Measurements from ENCODE around the gene LRIG1. TPM values are rescaled to one million over a fixed set of nuclear protein-coding genes. Genes with fewer than 3 reads are reported as not detected.

The LRIG1 gene
- total RNA-seq, 1 experiment from 2014 or later: 16.0 TPM

DNA sequence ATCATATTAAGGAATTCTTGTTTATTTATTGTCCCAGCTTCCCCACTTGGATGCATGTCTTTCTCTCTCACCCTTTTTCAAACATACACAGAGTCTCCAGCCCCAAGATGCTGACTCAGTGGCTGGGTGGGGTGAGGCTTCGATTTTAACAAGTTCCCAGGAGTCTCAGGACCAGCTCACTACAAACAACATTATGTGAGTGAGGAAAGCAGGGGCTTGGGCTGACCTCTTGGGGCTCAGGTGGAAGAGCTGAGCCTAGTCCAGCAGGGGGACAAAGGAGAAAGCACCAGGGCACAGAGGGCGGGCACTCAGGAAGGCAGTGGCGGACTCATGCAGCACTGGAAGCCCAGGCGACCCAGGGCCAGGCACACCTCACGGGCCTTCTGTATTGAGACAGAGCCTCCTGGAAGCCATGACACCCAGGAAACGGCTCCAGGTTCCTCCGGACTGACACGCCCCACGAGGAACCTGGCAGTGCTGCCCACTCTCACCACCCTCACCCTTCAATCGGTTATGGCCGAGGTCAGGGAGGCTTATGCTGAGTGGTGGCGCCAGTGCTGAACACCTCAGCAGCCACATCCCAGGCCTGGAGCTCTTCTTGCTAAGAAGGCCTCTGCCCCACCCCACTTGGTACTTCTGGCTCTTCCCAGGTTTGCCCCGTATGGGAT, 97.4 kb downstream of the LRIG1 start:
- Histone ChIP-seq H3K27ac (no peak overlapping the region), H3K36me3 (peaks cover 33% of the 10 kb centered on the region), H3K4me3 (no peak overlapping the region), H3K27me3 (replicated peaks) (no peaks in the 10 kb centered on the region), H3K9me3 (replicated peaks) (no peaks in the 10 kb centered on the region), H3K4me1 (replicated peaks) (peaks cover 14% of the 10 kb centered on the region)
- DNase-seq (ENCODE audit: low read depth in 1 of 2, low spot score in 2 of 2): no peak

DNA sequence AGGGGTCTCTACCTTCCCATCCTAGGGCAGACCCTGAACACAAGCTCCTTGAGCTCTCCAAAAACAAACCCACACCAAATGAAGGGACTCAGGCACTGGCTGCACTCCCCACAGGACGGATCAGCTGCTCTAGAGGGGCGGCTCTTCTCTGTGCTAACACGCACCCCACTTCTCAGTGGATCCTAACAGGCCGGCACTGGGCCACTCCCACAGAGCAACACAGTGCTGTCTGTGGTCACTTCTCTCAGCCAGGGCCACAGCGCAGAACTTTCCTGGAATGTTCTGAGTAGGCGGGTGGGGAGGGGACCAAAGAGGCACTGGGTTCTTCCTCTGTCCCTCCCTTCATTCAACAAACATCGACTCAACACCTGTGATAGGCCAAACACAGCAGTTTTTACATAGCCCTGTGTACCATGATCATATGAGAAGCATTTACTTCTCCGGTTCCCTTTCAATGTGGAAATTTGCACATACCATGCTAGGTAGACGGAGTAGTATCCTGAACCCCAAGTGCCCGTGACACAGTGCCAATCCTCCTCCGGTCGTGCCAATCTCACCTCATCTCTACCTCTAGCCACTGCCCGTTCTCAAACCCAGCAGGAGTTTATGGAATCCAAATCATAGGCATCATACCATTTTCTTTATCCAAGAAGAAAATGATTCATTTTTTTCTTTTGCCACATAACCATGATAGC, 98.1 kb downstream of the LRIG1 start:
- DNase-seq (ENCODE audit: low read depth in 1 of 2, low spot score in 2 of 2): no peak
- H3K27me3 ChIP-seq (replicated peaks): no peaks in the 10 kb centered on the region
- no peaks in the 10 kb centered on the region for H3K9me3 ChIP-seq (replicated peaks)
- H3K4me3 ChIP-seq: no peak overlapping the region
- peaks cover 28% of the 10 kb centered on the region for H3K36me3 ChIP-seq
- no peak overlapping the region for H3K27ac ChIP-seq
- H3K4me1 ChIP-seq (replicated peaks): peaks cover 14% of the 10 kb centered on the region

DNA sequence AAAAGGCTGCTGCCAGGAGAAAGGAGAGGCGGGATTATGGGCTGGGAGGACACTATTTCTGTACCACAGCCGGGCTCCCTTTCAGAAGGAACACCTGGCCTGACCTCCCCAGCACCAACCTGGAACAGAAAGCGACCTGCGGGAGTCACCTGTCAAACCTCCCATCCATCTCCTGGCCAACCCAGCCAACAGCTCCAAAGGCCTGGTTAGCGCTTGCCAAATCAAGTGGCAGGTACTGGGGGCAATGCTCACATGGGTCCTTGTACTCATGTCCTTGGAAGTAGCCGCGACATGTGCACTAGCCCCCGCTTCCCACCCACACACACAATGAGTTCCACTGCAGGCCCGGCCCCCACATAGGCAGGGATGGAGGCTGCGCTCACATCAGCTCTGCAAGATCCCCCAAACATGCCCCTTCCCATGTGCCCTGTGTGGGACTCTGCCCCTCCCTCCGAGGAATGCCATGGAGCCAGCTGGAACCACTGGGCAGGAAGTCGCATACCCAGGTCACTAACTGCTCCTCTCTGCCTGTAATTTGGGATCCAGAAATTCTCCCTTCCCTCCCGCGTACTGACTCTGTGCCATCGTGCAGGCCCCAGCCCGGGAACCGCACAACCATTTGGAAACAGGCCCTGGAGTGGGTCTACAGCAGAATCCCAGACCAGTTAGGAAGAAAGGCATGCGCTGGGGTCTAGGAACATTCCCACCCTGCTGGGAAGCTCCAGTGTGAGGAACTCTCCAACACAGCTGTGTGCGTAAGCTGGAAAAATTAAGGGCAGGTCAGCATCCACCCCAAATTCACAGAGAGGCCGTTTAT, 98.9 kb downstream of the LRIG1 start:
- Histone ChIP-seq H3K4me1 (replicated peaks) (peaks cover 14% of the 10 kb centered on the region), H3K4me3 (no peak overlapping the region), H3K27ac (no peak overlapping the region), H3K36me3 (peaks cover 20% of the 10 kb centered on the region), H3K9me3 (replicated peaks) (no peaks in the 10 kb centered on the region), H3K27me3 (replicated peaks) (no peaks in the 10 kb centered on the region)
- DNase-seq (ENCODE audit: low read depth in 1 of 2, low spot score in 2 of 2): no peak

DNA sequence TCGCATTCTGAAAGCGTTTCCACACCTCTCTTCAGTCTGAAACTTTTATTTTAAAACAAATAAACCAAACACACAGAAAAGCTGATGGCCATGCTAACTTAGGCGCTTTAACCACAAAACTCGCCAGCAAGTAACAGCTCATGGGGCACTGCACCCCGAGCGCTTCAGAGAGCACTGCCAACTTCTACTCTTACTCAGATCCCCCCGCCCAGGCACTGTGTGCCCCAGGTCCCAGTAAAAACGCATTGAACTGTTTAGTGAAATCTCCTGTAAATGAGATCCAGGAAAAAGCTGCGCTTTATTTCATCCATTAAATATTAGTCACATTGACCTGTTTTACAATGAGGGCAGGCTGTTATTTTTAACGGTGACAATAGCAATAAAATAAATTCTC, 99.7 kb downstream of the LRIG1 start:
- H3K36me3 ChIP-seq: peaks cover 19% of the 10 kb centered on the region
- no peak for DNase-seq (ENCODE audit: low read depth in 1 of 2, low spot score in 2 of 2)

DNA sequence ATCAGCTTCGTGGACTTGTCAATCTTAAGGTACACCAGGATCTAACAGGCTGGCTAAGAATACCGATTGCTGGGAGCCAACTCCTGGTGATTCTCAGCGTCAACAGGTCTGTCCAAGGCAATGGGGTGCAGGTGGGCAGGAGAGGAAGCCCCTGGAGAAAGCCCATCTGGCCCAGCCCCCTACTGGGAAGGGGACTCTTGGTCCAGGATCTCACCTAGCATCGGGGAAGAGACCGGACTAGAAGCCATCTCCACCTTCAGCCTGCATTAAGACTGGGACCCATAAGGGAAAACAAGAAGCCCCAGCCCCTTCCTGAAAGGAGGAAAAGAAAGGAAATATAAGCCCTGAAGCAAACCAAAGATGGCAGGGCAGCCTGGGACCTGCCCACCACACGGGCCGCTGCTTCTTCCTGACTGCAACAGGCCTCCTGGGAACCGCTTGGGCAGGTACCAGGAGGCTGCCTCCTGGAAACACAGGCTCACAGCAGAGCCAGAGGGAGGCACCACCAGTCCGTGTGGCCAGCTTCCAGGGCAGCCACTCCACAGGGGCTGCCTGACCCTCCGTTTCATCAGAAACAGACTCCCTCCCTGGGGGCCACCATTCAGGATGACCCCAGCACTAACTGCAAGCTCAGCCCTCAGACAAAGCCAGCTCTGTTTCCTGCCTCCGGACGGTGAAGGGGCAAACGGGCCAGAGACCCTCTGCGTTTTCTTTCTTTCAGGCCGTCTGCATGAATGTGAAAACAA, 100.2 kb downstream of the LRIG1 start:
- DNase-seq (ENCODE audit: low read depth in 1 of 2, low spot score in 2 of 2): no peak
- Histone ChIP-seq H3K4me1 (replicated peaks) (peaks cover 9% of the 10 kb centered on the region), H3K27ac (no peak overlapping the region), H3K27me3 (replicated peaks) (no peaks in the 10 kb centered on the region), H3K4me3 (no peak overlapping the region), H3K9me3 (replicated peaks) (no peaks in the 10 kb centered on the region), H3K36me3 (peaks cover 19% of the 10 kb centered on the region)

More for the DNA sequence above, 99.7 kb downstream of the LRIG1 start:
- Histone ChIP-seq H3K27ac (no peak overlapping the region), H3K27me3 (replicated peaks) (no peaks in the 10 kb centered on the region), H3K4me1 (replicated peaks) (peaks cover 14% of the 10 kb centered on the region), H3K4me3 (no peak overlapping the region), H3K9me3 (replicated peaks) (no peaks in the 10 kb centered on the region)

DNA sequence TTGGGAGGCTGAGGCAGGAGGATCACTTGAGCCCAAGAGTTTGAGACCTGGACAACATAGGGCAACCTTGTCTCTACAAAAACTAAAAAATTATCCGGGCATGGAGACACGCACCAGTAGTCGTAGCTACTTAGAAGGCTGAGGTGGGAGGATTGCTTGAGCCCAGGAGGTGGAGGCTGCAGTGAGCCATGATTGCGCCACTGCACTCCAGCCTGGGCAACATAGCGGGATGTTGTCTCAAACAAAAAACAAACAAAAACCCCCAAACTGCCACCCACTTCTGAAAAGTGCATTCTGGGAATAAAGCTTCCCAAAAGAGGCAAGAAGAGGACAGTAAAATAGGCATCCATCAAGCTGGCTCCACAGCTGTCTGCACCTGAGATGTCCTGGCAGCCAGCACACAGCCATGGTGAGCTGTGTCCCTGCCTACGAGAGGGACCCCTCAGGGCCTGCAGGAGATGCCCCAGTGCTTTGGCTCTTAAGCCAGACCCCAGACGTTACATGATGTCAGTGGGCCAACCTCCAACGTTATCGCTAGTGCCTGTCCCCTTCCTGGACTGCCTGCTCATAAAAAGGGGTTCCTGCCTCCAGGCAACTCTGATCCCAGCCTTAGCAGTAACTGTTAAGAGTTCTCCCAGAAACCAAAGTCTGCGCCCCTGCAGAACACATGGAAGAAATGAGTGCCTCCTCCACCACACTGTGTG, 101.1 kb downstream of the LRIG1 start:
- H3K9me3 ChIP-seq (replicated peaks): no peaks in the 10 kb centered on the region
- H3K36me3 ChIP-seq: peaks cover 12% of the 10 kb centered on the region; the same call in 1 of the 2 replicates
- DNase-seq (ENCODE audit: low read depth in 1 of 2, low spot score in 2 of 2): no peak
- no peak overlapping the region for H3K4me3 ChIP-seq
- H3K27me3 ChIP-seq (replicated peaks): no peaks in the 10 kb centered on the region
- peaks cover 5% of the 10 kb centered on the region for H3K4me1 ChIP-seq (replicated peaks)
- H3K27ac ChIP-seq: no peak overlapping the region

DNA sequence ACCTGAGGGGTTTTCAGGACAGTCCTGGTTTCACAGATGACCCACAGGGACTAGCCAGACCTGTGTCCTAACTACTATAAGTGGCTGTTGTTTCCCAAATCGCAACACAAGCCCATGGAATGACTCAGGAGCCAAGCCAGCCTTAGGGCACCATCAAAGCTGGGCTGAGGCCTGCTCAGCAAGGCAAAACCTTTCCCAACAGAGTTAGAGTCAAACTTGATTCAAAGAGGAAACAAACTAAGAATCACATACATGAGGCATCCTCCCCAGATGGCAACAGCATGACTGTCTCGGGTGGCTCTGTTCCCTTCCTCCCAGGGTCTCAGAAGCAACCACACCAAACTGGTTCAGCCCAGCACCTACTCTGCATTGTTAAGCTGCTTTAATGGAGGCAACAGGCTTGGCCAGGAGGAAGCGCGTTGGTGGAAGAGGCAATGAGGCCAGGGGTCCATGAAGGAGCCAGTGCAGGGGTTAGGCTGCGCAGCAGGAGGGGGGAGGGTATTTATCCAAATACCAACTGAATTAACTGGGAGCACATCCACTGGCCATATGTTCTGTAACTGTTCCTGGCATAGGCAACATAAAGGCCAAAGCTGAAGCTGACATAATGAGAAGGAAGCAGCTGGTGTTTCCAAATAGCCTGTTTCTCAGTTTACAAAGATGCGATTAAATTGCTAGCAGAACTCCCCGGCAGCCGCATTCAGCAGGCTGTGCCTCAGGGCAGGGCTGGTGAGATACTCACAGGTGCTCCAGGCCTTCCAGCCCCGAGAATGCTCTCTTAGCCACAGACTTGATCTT, 102.4 kb downstream of the LRIG1 start:
- no peak for DNase-seq (ENCODE audit: low read depth in 1 of 2, low spot score in 2 of 2)
- Histone ChIP-seq H3K4me1 (replicated peaks) (peaks cover 3% of the 10 kb centered on the region), H3K36me3 (peaks cover 7% of the 10 kb centered on the region; the same call in 1 of the 2 replicates), H3K27ac (no peak overlapping the region), H3K9me3 (replicated peaks) (no peaks in the 10 kb centered on the region), H3K4me3 (no peak overlapping the region), H3K27me3 (replicated peaks) (no peaks in the 10 kb centered on the region)

DNA sequence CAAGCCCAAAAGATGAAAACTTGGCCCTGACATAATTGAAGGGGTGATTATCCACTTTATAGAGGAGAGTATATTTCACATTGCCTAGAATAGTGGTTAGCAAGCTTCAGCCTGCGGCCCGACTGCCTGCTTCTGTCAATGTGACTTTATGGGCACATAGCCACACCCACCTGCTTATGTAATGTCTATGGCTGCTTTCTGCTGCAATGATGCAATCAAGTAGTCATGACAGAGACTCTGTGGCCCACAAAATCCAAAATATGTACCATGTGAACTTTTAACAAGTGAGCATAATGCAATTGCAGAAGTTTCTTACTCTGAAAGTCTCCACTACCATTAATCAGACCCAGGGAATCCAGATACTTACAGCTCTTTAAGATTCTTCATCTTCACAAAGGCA, 103.1 kb downstream of the LRIG1 start:
- no peak for DNase-seq (ENCODE audit: low read depth in 1 of 2, low spot score in 2 of 2)
- Histone ChIP-seq H3K9me3 (replicated peaks) (no peaks in the 10 kb centered on the region), H3K36me3 (peaks cover 11% of the 10 kb centered on the region; the same call in 1 of the 2 replicates), H3K27me3 (replicated peaks) (no peaks in the 10 kb centered on the region), H3K27ac (no peak overlapping the region), H3K4me3 (no peak overlapping the region), H3K4me1 (replicated peaks) (no peaks in the 10 kb centered on the region)

DNA sequence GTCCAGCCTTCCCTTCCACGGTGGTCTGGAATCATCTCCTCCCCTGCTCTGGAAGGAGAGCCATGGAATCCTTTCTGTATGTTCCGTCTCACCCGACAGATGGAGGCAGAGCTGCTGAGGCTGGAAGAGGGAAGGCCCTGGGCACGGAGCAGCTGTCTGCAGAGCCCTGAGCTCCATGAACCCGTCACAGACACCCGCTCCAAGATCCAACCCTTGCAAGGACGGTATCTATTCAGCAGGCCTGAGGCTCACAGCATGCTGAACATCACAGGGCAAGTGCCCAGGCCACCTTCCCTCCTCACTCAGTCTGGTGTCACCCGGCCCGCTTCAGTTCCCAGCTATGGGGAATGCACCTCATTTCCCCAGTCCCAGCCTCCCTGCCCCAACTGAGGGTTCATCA, 103.9 kb downstream of the LRIG1 start:
- H3K27me3 ChIP-seq (replicated peaks): no peaks in the 10 kb centered on the region
- DNase-seq (ENCODE audit: low read depth in 1 of 2, low spot score in 2 of 2): no peak
- no peaks in the 10 kb centered on the region for H3K4me1 ChIP-seq (replicated peaks)
- no peak overlapping the region for H3K4me3 ChIP-seq
- H3K36me3 ChIP-seq: peaks cover 11% of the 10 kb centered on the region; the same call in 1 of the 2 replicates
- H3K27ac ChIP-seq: no peak overlapping the region
- no peaks in the 10 kb centered on the region for H3K9me3 ChIP-seq (replicated peaks)

DNA sequence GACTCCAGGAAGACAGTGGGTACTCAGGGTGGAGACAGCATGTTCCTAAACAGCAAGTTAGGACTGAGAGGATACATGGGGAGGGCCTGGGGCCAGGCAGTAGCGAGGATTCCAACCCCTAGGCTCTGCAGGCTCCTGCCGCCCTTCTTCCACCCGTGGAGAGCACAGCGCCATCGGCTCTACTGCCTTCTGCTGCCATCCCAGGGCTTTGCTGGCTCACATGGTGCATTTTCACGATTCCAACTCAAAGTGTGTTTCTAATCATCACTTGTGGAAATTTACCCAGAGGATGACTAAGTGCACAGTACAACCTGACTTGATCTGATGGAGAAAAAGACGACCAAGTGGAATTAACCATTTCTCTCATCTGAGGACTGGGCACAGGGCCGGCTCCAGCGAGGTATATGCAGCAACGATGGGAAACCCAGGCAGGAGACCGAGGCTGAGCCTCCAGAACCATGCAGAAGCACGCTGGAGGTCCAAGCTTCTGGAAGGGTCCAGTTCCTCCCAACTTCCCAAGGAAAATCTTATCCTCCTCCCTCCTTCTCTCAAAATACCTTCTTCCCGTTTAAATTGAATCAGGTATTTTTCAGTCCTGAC, 104.6 kb downstream of the LRIG1 start:
- Histone ChIP-seq H3K27ac (no peak overlapping the region), H3K4me1 (replicated peaks) (no peaks in the 10 kb centered on the region), H3K36me3 (peaks cover 11% of the 10 kb centered on the region; the same call in 1 of the 2 replicates), H3K9me3 (replicated peaks) (no peaks in the 10 kb centered on the region), H3K27me3 (replicated peaks) (no peaks in the 10 kb centered on the region), H3K4me3 (no peak overlapping the region)
- DNase-seq (ENCODE audit: low read depth in 1 of 2, low spot score in 2 of 2): no peak

DNA sequence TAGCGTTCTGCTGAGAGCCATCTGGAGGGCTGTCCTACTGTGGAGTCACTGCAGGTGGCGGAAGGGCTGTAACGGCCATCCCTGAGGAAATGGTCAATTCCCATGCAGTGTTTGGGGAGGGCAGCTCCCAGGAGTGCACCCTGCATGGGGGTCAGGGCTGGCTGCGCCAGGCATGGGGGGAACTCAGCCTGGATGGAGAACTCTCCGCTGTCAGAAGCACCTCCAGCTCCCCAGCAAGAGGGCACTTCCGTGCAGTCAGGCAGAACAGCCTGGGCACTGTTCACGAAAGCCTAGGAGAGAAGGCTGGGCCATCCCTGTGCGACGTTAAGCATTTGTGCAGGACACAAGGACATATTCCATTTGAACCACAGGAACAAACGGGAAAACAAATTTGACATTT, 105.2 kb downstream of the LRIG1 start:
- H3K4me1 ChIP-seq (replicated peaks): no peaks in the 10 kb centered on the region

DNA sequence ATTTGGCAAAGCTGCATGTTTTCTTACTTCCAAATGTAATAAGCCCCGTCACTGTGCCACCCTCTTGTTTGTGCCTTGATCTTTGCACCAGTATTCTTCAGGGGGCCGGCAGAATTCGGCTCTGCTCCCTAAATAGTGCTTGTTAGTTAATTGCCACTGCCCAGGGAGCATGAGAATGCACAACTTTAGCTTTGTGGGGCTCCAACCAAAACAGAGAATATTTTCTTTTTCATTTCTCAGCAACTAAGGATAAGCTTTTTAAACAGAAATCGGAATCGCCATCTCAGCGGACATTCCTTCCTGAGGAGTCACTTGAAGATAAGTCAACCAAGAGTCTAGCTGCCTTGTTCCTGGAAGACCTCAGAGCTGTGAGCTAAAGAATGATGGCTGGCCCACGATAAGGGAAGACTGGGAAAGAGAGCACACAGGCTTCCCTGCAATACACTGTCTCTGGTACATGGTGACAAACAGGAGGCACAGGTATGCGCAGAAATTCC, 106.0 kb downstream of the LRIG1 start:
- no peaks in the 10 kb centered on the region for H3K4me1 ChIP-seq (replicated peaks)
- no peak for DNase-seq (ENCODE audit: low read depth in 1 of 2, low spot score in 2 of 2)
- no peaks in the 10 kb centered on the region for H3K9me3 ChIP-seq (replicated peaks)
- H3K27me3 ChIP-seq (replicated peaks): no peaks in the 10 kb centered on the region
- H3K27ac ChIP-seq: no peak overlapping the region
- H3K4me3 ChIP-seq: no peak overlapping the region
- peaks cover 11% of the 10 kb centered on the region; the same call in 1 of the 2 replicates for H3K36me3 ChIP-seq

More for the DNA sequence above, 105.2 kb downstream of the LRIG1 start:
- H3K36me3 ChIP-seq: peaks cover 11% of the 10 kb centered on the region; the same call in 1 of the 2 replicates
- no peak for DNase-seq (ENCODE audit: low read depth in 1 of 2, low spot score in 2 of 2)
- no peak overlapping the region for H3K27ac ChIP-seq
- no peak overlapping the region for H3K4me3 ChIP-seq
- H3K27me3 ChIP-seq (replicated peaks): no peaks in the 10 kb centered on the region
- H3K9me3 ChIP-seq (replicated peaks): no peaks in the 10 kb centered on the region

Measured in SJSA1 (cell line).